A549 (cell line): ENCODE measurements around the gene FAM53B. TPM values are rescaled to one million over a fixed set of nuclear protein-coding genes. Genes with fewer than 3 reads are reported as not detected.
A peak's percentile ranks its signal among the peaks of the same experiment; 100 is the strongest.

Experiments
- ATAC-seq, 2 experiments: fragments of 200-7000 bp in 1 of 2; fragments of >200 bp in 1 of 2; cut with Nextera tagmentation in 1 of 2; cut with Tn5 transposase in 1 of 2; 3 replicates each; pipeline versions ENCODE4 v1.8.0 to v1.9.1; 2018 to 2020; ENCODE audit warnings: mild to moderate bottlenecking in 1 of 2, moderate library complexity in 1 of 2
- CTCF ChIA-PET: fragments of 300-600 bp; sonication (Branson Sonifier 250); formaldehyde crosslinking; extraction: SDS; loops from one replicate; lab custom pipeline; 2021; ENCODE audit warnings: antibody characterized with exemption, inconsistent platforms; lab: Yijun Ruan, JAX
- POLR2A ChIA-PET: fragments of 350-600 bp; formaldehyde crosslinking; extraction: SDS; loops from one replicate; lab custom pipeline; 2021; ENCODE audit warnings: antibody characterized with exemption, inconsistent platforms; lab: Yijun Ruan, JAX
- DNase-seq, 2 experiments: peaks; one replicate each; pipeline versions ENCODE4 v3.0.0 to v3.0.0-alpha.2; 2011 to 2016; ENCODE audit warnings: low read depth in 1 of 2, low spot score in 1 of 2
- FAIRE-seq: peaks from 2 replicates; lab custom pipeline; 2011; peaks lifted over from hg19 to GRCh38; lab: Jason Lieb, UNC
- H3K27ac ChIP-seq, 2 experiments: fragments of >200 bp; sonication (Bioruptor Twin); formaldehyde crosslinking; 3 replicates each; pipeline ENCODE4 v1.5.1; 2016 to 2017
- H3K4me1 ChIP-seq: fragments of >200 bp; sonication (Bioruptor Twin); formaldehyde crosslinking; 3 replicates; pipeline ENCODE4 v1.6.1; 2016
- H3K4me2 ChIP-seq: fragments of >200 bp; sonication (Bioruptor Twin); formaldehyde crosslinking; 3 replicates; pipeline ENCODE4 v1.6.1; 2016
- H3K4me3 ChIP-seq: fragments of >200 bp; sonication (Bioruptor Twin); formaldehyde crosslinking; 3 replicates; pipeline ENCODE4 v1.5.1; 2016
- H3K9me3 ChIP-seq: fragments of >200 bp; sonication (Bioruptor Twin); formaldehyde crosslinking; 3 replicates; pipeline ENCODE4 v1.6.1; 2016
- BHLHE40 ChIP-seq: IDR thresholded peaks from 2 replicates; pipeline ENCODE4 v1.6.1; 2012; ENCODE audit warnings: low read depth, low read length, inconsistent platforms
- CEBPB ChIP-seq, 2 experiments: fragments of >200 bp in 1 of 2; sonication (Bioruptor Twin) in 1 of 2; formaldehyde crosslinking in 1 of 2; IDR thresholded peaks; 2 replicates each; pipeline ENCODE4 v1.6.1; 2012 to 2016
- CHD2 ChIP-seq: fragments of 150-350 bp; IDR thresholded peaks from 2 replicates; pipeline ENCODE4 v1.6.1; 2014; ENCODE audit warnings: low read length; ENCODE audit not compliant: partially characterized antibody
- EHF ChIP-seq: fragments of 250-450 bp; sonication (Bioruptor Pico); IDR thresholded peaks from 2 replicates; pipeline ENCODE4 v1.5.0; 2020; ENCODE audit warnings: mild to moderate bottlenecking
- EHMT2 ChIP-seq: fragments of 200-600 bp; sonication (generic); IDR thresholded peaks from 2 replicates; pipeline ENCODE4 v1.6.1; 2016; ENCODE audit warnings: antibody characterized with exemption, low read depth, mild to moderate bottlenecking, moderate library complexity
- FOXS1 ChIP-seq: fragments of 250-450 bp; sonication (Bioruptor Pico); IDR thresholded peaks from 2 replicates; pipeline ENCODE4 v1.5.0; 2020; ENCODE audit warnings: mild to moderate bottlenecking, moderate library complexity
- GATA3 ChIP-seq: IDR thresholded peaks from 2 replicates; pipeline ENCODE4 v1.6.1; 2012; ENCODE audit warnings: borderline replicate concordance
- HDAC2 ChIP-seq: fragments of 200-600 bp; sonication (generic); IDR thresholded peaks from 2 replicates; pipeline ENCODE4 v1.6.1; 2016
- HEYL ChIP-seq: fragments of 250-450 bp; sonication (Bioruptor Pico); IDR thresholded peaks from 2 replicates; pipeline ENCODE4 v1.8.0; 2021; ENCODE audit warnings: mild to moderate bottlenecking, moderate library complexity
- KDM1A ChIP-seq: fragments of 200-600 bp; sonication (generic); IDR thresholded peaks from 2 replicates; pipeline ENCODE4 v1.6.1; 2016; ENCODE audit warnings: low read depth, mild to moderate bottlenecking
- MAFK ChIP-seq: fragments of 450-650 bp; IDR thresholded peaks from 2 replicates; pipeline ENCODE4 v1.6.1; 2014; ENCODE audit not compliant: partially characterized antibody
- NR3C1 ChIP-seq: fragments of >200 bp; sonication (Bioruptor Twin); formaldehyde crosslinking; IDR thresholded peaks from 3 replicates; pipeline ENCODE4 v1.6.1; 2017
- PHF8 ChIP-seq: fragments of 200-600 bp; sonication (generic); IDR thresholded peaks from 2 replicates; pipeline ENCODE4 v1.6.1; 2016; ENCODE audit warnings: low read depth, mild to moderate bottlenecking, antibody characterized with exemption, moderate library complexity, borderline replicate concordance
- POLR2AphosphoS2 ChIP-seq: conservative IDR thresholded peaks from 2 replicates; pipeline ENCODE4 v1.6.1; 2012; ENCODE audit warnings: low read length, improper control_type of control experiment, inconsistent platforms
- RAD21 ChIP-seq, 2 experiments: fragments of >200 bp in 1 of 2; sonication (Bioruptor Twin) in 1 of 2; formaldehyde crosslinking in 1 of 2; IDR thresholded peaks in 1 of 2; conservative IDR thresholded peaks in 1 of 2; 2 replicates in 1 of 2; 3 replicates in 1 of 2; pipeline ENCODE4 v1.6.1; 2012 to 2018; ENCODE audit warnings: inconsistent platforms in 1 of 2
- RARB ChIP-seq: fragments of 250-450 bp; sonication (Bioruptor Pico); IDR thresholded peaks from 2 replicates; pipeline ENCODE4 v1.8.0; 2021; ENCODE audit warnings: mild to moderate bottlenecking, moderate library complexity
- RNF2 ChIP-seq: fragments of 200-600 bp; sonication (generic); IDR thresholded peaks from 2 replicates; pipeline ENCODE4 v1.6.1; 2016; ENCODE audit warnings: low read depth, mild to moderate bottlenecking, antibody characterized with exemption, moderate library complexity, borderline replicate concordance
- SMC3 ChIP-seq: fragments of >200 bp; sonication (Bioruptor Twin); formaldehyde crosslinking; IDR thresholded peaks from 3 replicates; pipeline ENCODE4 v1.6.1; 2018; ENCODE audit warnings: inconsistent platforms
- SREBF2 ChIP-seq: fragments of 450-650 bp; IDR thresholded peaks from 2 replicates; pipeline ENCODE4 v1.6.1; 2014; ENCODE audit warnings: mild to moderate bottlenecking, moderate library complexity
- TP53 ChIP-seq: fragments of 250-450 bp; sonication (Bioruptor Pico); IDR thresholded peaks from 2 replicates; pipeline ENCODE4 v1.5.0; 2021; ENCODE audit warnings: mild to moderate bottlenecking, moderate library complexity
- WGBS: methylation state at CpG from one replicate; pipeline ENCODE4 v1.1.6; 2017; ENCODE audit errors: missing lambda C conversion rate; 5-methylcytosine and 5-hydroxymethylcytosine counted together
- polyA plus RNA-seq, 4 experiments: library from polyadenylated mRNA; depleted of rRNA in 3 of 4; stranded (reverse); fragments of >200 nt; fragmentation: RNase III in 1 of 4; extraction: RNeasy Plus Mini Kit Qiagen cat#74134 plus additional on column Dnase treatment in 1 of 4; gene quantifications; 2 replicates in 3 of 4; 3 replicates in 1 of 4; pipeline ENCODE4 v1.2.3, GENCODE V29; 2011 to 2017
- TF ChIP-seq, protein P1 (sequence below): IDR thresholded peaks from 2 replicates; pipeline ENCODE4 v1.6.1; 2012
- TF ChIP-seq, protein P2 (sequence below): fragments of >200 bp; sonication (Bioruptor Twin); formaldehyde crosslinking; IDR thresholded peaks from 3 replicates; pipeline ENCODE4 v1.6.1; 2016
- TF ChIP-seq, protein P3 (sequence below): fragments of 150-350 bp; IDR thresholded peaks from 2 replicates; pipeline ENCODE4 v1.6.1; 2014; ENCODE audit warnings: low read depth, mild to moderate bottlenecking, low read length
- TF ChIP-seq, protein P4 (sequence below): fragments of 450-650 bp; IDR thresholded peaks from 2 replicates; pipeline ENCODE4 v1.6.1; 2014; ENCODE audit warnings: antibody characterized with exemption
- TF ChIP-seq, protein P5 (sequence below): IDR thresholded peaks from 2 replicates; pipeline ENCODE4 v1.6.1; 2012; ENCODE audit warnings: low read depth, borderline replicate concordance
- TF ChIP-seq, protein P6 (sequence below): fragments of >200 bp; sonication (Bioruptor Twin); formaldehyde crosslinking; IDR thresholded peaks from 2 replicates; pipeline ENCODE4 v1.6.1; 2016

FAM53B gene
- polyA plus RNA-seq, 2 of the 4 experiments (the other 2 are of a cell fraction) = 5.1 to 8.5 TPM

DNA sequence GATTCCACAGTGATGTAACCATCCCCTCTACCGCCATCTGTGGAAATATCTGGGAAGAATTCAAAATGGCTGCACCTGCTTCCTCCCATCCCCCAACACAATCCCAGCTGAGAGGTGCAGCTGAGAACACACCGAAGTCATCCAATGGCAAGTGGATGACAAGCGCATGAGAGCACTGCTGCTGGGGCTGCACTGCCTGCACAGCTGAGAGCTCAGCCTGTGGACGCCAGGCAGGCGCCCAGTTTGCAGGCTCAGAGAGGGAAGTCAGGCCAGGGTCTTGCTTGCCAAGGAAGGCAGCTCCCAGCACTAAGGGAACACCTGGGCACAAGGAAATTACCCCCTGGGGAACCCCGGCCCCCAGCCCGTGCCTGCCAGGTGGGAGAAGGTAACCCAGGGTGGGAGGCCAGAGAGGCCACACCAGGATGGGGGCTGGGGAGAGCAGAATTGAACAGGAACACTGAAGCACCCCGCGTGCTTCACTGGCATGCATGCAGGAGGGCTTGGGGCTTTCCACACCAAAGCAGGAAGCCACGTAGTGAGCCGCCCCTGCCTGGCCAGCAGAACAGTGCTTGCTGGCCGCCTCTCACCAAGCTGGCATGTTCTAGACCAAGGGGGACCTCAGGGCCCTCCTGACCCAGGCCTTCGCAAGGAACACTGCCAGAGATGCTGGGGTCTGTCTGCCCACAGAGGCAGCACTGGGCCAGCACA lies 46.2 kb downstream of the FAM53B start:
- Histone ChIP-seq H3K4me3 (no peak overlapping the region), H3K27ac (no peak overlapping the region), H3K9me3 (no peaks in the 10 kb centered on the region), H3K4me1 (no peaks in the 10 kb centered on the region), H3K4me2 (no peak overlapping the region)
- CTCF ChIA-PET = interaction anchor here (1.6 kb wide), 1 partner anchor 12 kb away, joined by 4 read pairs; no protein-coding TSS in a partner anchor
- no peak for TF ChIP-seq KDM1A
- TF ChIP-seq PHF8 = no peak
- no peak for TF ChIP-seq HDAC2
- TF ChIP-seq MAFK = no peak
- TF ChIP-seq RNF2 = no peak
- no peak for TF ChIP-seq SREBF2
- TF ChIP-seq, protein P1, sequence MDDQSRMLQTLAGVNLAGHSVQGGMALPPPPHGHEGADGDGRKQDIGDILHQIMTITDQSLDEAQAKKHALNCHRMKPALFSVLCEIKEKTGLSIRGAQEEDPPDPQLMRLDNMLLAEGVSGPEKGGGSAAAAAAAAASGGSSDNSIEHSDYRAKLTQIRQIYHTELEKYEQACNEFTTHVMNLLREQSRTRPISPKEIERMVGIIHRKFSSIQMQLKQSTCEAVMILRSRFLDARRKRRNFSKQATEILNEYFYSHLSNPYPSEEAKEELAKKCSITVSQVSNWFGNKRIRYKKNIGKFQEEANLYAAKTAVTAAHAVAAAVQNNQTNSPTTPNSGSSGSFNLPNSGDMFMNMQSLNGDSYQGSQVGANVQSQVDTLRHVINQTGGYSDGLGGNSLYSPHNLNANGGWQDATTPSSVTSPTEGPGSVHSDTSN = no peak
- no peak for TF ChIP-seq EHMT2
- no peak for TF ChIP-seq BHLHE40
- TF ChIP-seq SMC3 = no peak
- no peak for TF ChIP-seq HEYL
- TF ChIP-seq, protein P2, sequence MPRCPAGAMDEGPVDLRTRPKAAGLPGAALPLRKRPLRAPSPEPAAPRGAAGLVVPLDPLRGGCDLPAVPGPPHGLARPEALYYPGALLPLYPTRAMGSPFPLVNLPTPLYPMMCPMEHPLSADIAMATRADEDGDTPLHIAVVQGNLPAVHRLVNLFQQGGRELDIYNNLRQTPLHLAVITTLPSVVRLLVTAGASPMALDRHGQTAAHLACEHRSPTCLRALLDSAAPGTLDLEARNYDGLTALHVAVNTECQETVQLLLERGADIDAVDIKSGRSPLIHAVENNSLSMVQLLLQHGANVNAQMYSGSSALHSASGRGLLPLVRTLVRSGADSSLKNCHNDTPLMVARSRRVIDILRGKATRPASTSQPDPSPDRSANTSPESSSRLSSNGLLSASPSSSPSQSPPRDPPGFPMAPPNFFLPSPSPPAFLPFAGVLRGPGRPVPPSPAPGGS = no peak
- TF ChIP-seq, protein P3, sequence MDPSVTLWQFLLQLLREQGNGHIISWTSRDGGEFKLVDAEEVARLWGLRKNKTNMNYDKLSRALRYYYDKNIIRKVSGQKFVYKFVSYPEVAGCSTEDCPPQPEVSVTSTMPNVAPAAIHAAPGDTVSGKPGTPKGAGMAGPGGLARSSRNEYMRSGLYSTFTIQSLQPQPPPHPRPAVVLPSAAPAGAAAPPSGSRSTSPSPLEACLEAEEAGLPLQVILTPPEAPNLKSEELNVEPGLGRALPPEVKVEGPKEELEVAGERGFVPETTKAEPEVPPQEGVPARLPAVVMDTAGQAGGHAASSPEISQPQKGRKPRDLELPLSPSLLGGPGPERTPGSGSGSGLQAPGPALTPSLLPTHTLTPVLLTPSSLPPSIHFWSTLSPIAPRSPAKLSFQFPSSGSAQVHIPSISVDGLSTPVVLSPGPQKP = no peak
- TF ChIP-seq EHF (CRISPR knock-in tag) = no peak
- TF ChIP-seq RARB (CRISPR knock-in tag) = no peak
- no peak for TF ChIP-seq NR3C1
- no peak for TF ChIP-seq GATA3
- TF ChIP-seq, protein P4, sequence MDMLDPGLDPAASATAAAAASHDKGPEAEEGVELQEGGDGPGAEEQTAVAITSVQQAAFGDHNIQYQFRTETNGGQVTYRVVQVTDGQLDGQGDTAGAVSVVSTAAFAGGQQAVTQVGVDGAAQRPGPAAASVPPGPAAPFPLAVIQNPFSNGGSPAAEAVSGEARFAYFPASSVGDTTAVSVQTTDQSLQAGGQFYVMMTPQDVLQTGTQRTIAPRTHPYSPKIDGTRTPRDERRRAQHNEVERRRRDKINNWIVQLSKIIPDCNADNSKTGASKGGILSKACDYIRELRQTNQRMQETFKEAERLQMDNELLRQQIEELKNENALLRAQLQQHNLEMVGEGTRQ = no peak
- no peak for TF ChIP-seq RAD21 (conservative IDR thresholded peaks at IDR 0.05 in 1 of 2, IDR thresholded peaks at IDR 0.05 in 1 of 2)
- no peak for TF ChIP-seq TP53 (CRISPR knock-in tag)
- POLR2A ChIA-PET = no interaction called here
- FAIRE-seq (no peak), ATAC-seq (peak in 1 of 2 experiments; percentile 32; a peak in 3 of 6 replicates), DNase-seq (peak in 1 of 2 experiments; percentile 24)
- 90% methylated on average over 12 of the region's 13 CpGs for WGBS

DNA sequence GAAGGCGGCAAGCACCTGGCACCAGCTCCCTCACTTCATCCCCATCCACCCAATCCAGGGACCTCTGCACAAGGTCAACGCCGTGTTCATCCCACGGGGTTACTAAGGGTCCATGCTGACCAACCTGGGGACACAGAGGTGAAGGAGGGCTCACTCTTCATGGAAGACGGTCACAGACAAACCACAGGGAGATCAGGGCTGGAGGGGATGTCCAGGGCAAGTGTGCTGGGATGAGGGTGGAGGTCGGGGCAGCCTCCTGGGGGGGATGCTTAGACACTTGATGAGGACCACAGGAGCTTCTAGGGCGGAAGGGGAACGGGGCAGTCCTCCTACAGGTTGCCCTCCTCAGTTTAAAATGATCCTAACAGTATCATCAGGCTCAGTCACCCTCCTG lies 46.7 kb downstream of the FAM53B start:
- Histone ChIP-seq H3K4me3 (no peak overlapping the region), H3K4me1 (no peaks in the 10 kb centered on the region), H3K9me3 (no peaks in the 10 kb centered on the region), H3K27ac (no peak overlapping the region)
- CTCF ChIA-PET = interaction anchor here (1.1 to 1.6 kb wide), 2 partner anchors 11 to 20 kb away, joined by 3 to 4 read pairs; no protein-coding TSS in a partner anchor
- 93% methylated on average over 8 of the region's 8 CpGs for WGBS
- TF ChIP-seq POLR2AphosphoS2 (no peak), CHD2 (no peak), CEBPB (IDR thresholded peaks at IDR 0.05) (no peak), FOXS1 (no peak), GATA3 (no peak)
- TF ChIP-seq, protein P5, sequence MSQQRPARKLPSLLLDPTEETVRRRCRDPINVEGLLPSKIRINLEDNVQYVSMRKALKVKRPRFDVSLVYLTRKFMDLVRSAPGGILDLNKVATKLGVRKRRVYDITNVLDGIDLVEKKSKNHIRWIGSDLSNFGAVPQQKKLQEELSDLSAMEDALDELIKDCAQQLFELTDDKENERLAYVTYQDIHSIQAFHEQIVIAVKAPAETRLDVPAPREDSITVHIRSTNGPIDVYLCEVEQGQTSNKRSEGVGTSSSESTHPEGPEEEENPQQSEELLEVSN = no peak
- TF ChIP-seq, protein P6, sequence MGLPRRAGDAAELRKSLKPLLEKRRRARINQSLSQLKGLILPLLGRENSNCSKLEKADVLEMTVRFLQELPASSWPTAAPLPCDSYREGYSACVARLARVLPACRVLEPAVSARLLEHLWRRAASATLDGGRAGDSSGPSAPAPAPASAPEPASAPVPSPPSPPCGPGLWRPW = no peak
- TF ChIP-seq, all 56 proteins: peak for 0
- no peak overlapping the region for H3K4me2 ChIP-seq
- DNase-seq (no peak), FAIRE-seq (no peak), ATAC-seq (no peak; a peak in 1 of 6 replicates)
- POLR2A ChIA-PET = no interaction called here
